Effector memory CD8-positive, alpha-beta T cell (primary cell): Measurements from ENCODE around the gene FAM174C.
"Not testable (repeated sequence)": the region's sequence is repeated elsewhere in the genome, so short reads cannot be mapped to it uniquely, and the experiment has no call there.

ENCODE experiments used
- ATAC-seq: fragments of 150-1000 bp; cut with Tn5 transposase; replicated peaks from 2 replicates; pipeline ENCODE4 v1.10.0; 2021; ENCODE audit warnings: mild to moderate bottlenecking, moderate library complexity
- DNase-seq, 3 experiments: peaks; one replicate each; pipeline ENCODE4 v3.0.0; 2021
- H3K27ac Mint-ChIP-seq, 2 donors: one replicate each; pipeline ENCODE4 v1.8.0; 2022; ENCODE audit warnings: mild to moderate bottlenecking in 2 of 2, mixed read lengths in 2 of 2, moderate library complexity in 2 of 2
- H3K27me3 Mint-ChIP-seq, 2 donors: one replicate each; pipeline ENCODE4 v1.8.0; 2022; ENCODE audit warnings: mixed read lengths in 2 of 2
- H3K36me3 Mint-ChIP-seq: one replicate; pipeline ENCODE4 v1.8.0; 2022; ENCODE audit warnings: mild to moderate bottlenecking, moderate library complexity, mixed read lengths; ENCODE audit not compliant: insufficient read depth
- H3K4me1 Mint-ChIP-seq, 2 donors: one replicate each; pipeline ENCODE4 v1.8.0; 2022; ENCODE audit warnings: low read depth in 2 of 2, mixed read lengths in 2 of 2
- H3K4me3 Mint-ChIP-seq, 2 donors: one replicate each; pipeline ENCODE4 v1.8.0; 2022; ENCODE audit warnings: mild to moderate bottlenecking in 2 of 2, mixed read lengths in 2 of 2, moderate library complexity in 2 of 2
- H3K9me3 Mint-ChIP-seq, 2 donors: one replicate each; pipeline ENCODE4 v1.8.0; 2022; ENCODE audit warnings: mixed read lengths in 2 of 2

FAM174C gene

GRCh38 chr19:1313695-1314613 lies 38.6 kb downstream of the FAM174C start:
- no peaks in the 10 kb centered on the region for H3K9me3 Mint-ChIP-seq
- H3K27ac Mint-ChIP-seq, result no peak overlapping the region
- no peak overlapping the region for H3K4me3 Mint-ChIP-seq
- peaks cover 15 to 22% of the 10 kb centered on the region in 2 donors for H3K27me3 Mint-ChIP-seq
- no peaks in the 10 kb centered on the region for H3K36me3 Mint-ChIP-seq
- H3K4me1 Mint-ChIP-seq, result no peaks in the 10 kb centered on the region
- no peak for DNase-seq
- ATAC-seq, result no peak

DNA sequence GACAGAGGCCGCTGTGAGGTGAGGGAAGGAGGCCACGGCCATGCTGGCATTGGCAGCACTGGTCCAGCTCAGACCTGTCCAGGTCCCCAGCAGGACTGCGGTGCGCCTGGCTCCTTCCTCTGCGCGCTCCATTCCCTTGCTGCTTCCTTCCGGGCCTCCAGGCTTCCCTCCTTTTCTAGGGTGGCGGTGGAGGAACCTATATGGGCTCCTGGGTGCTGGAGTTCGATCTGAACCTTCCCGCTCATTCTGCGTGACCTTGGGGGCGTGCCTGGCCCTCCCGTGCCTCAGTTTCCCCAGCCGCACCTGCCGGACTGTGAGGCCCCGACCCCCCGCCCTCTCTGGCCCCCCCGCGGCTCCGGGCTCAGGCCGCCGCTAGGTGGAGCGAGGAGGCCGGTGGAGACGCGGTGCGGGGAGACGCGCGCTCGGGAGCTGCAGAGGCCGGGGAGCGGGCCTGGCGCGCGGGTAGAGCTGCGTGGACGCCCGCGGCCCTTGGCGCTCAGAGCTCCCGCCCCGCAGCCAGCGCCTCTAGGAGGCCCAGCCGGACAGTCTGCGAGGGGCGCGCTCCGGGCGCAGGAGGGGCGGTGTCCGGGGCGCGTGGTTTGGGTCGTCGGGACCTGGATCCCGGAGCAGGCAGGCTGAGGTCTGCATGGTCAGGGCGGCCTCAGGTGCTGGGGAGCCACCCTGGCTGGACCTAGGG lies 40.3 kb downstream of the FAM174C start:
- Mint-ChIP-seq H3K4me3 (no peak overlapping the region), H3K27ac (no peak overlapping the region), H3K27me3 (peaks cover 15 to 34% of the 10 kb centered on the region in 2 donors), H3K9me3 (no peaks in the 10 kb centered on the region), H3K36me3 (no peaks in the 10 kb centered on the region), H3K4me1 (no peaks in the 10 kb centered on the region)
- DNase-seq (no peak), ATAC-seq (peak; percentile 35)

DNA sequence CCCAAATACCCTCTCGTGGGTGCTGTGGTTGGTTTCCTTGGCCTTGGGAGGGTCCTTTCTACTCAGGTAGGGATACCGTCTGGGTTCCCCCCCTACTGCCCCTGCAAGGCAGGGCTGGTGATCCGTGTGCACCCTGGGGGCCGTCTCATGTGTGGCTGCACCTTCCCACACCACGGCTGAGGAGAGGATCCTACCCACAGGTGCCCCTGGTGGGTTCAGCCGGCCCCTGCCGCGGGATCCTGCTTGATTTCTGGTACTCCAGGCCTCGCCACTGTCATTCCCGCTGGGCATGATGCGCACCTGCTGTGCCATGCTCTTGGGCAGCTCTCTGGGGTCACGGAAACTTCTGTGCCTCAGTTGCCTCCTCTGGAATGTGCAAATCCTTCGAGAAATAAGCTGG lies 41.1 kb downstream of the FAM174C start:
- Mint-ChIP-seq H3K27ac (no peak overlapping the region), H3K4me3 (no peak overlapping the region), H3K27me3 (peaks cover 19 to 40% of the 10 kb centered on the region in 2 donors), H3K36me3 (no peaks in the 10 kb centered on the region), H3K4me1 (no peaks in the 10 kb centered on the region), H3K9me3 (no peaks in the 10 kb centered on the region)
- ATAC-seq (no peak), DNase-seq (no peak)

- Mint-ChIP-seq H3K4me3 (no peak overlapping the region), H3K36me3 (no peaks in the 10 kb centered on the region), H3K27ac (no peak overlapping the region), H3K4me1 (no peaks in the 10 kb centered on the region), H3K9me3 (no peaks in the 10 kb centered on the region), H3K27me3 (peaks cover 28 to 50% of the 10 kb centered on the region in 2 donors)
- DNase-seq, result no peak
- ATAC-seq, result no peak
Observed at GRCh38 chr19:1317274-1318003, 42.1 kb downstream of the FAM174C start.

- ATAC-seq (no peak), DNase-seq (no peak)
- Mint-ChIP-seq H3K36me3 (no peaks in the 10 kb centered on the region), H3K27ac (no peak overlapping the region), H3K27me3 (peaks cover 42 to 64% of the 10 kb centered on the region in 2 donors), H3K4me3 (no peak overlapping the region), H3K9me3 (no peaks in the 10 kb centered on the region), H3K4me1 (no peaks in the 10 kb centered on the region)
Observed at GRCh38 chr19:1318678-1319471, 43.5 kb downstream of the FAM174C start.

- not testable (repeated sequence) for H3K36me3 Mint-ChIP-seq, H3K4me1 Mint-ChIP-seq, ATAC-seq, H3K27ac Mint-ChIP-seq, DNase-seq, H3K9me3 Mint-ChIP-seq, H3K4me3 Mint-ChIP-seq
- peaks cover 48 to 73% of the 10 kb centered on the region in 2 donors for H3K27me3 Mint-ChIP-seq
Observed at GRCh38 chr19:1320282-1320650, 44.9 kb downstream of the FAM174C start.

DNA sequence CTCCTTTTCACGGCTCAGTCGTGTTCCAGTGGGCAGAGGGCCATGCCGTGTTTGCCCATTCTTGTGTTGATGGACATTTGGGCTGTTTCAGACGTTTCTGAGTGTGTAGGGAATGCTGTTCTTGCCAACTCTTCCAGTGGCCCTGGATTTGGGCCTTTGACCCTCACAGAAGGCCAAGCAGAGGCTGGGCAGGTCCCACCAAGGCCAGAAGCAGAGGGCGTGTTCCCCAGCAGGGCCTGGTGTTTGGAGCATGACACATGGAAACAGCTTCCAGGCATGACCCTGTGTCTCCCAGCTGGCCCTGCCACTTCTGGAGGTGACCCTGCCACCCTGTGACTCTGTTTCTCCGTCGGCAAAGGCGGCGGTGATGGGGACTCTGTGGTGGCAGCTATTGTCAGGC lies 46.2 kb downstream of the FAM174C start:
- Mint-ChIP-seq H3K4me1 (no peaks in the 10 kb centered on the region), H3K27me3 (peaks cover 48 to 70% of the 10 kb centered on the region in 2 donors), H3K27ac (peak overlapping the region in 1 of 2 donors; percentile 41), H3K4me3 (no peak overlapping the region), H3K36me3 (no peaks in the 10 kb centered on the region), H3K9me3 (no peaks in the 10 kb centered on the region)
- ATAC-seq, result no peak
- no peak for DNase-seq

- peaks cover 42 to 62% of the 10 kb centered on the region in 2 donors for H3K27me3 Mint-ChIP-seq
- ATAC-seq (no peak), DNase-seq (no peak)
- no peaks in the 10 kb centered on the region for H3K4me1 Mint-ChIP-seq
- H3K36me3 Mint-ChIP-seq, result no peaks in the 10 kb centered on the region
- no peak overlapping the region for H3K27ac Mint-ChIP-seq
- H3K4me3 Mint-ChIP-seq, result no peak overlapping the region
- no peaks in the 10 kb centered on the region for H3K9me3 Mint-ChIP-seq
Observed at GRCh38 chr19:1322198-1322981, 47.1 kb downstream of the FAM174C start.

GRCh38 chr19:1324249-1324805 lies 49.0 kb downstream of the FAM174C start:
- Mint-ChIP-seq H3K4me1 (no peaks in the 10 kb centered on the region), H3K27ac (no peak overlapping the region), H3K4me3 (no peak overlapping the region), H3K9me3 (no peaks in the 10 kb centered on the region), H3K36me3 (no peaks in the 10 kb centered on the region), H3K27me3 (peaks cover 33 to 48% of the 10 kb centered on the region in 2 donors)
- DNase-seq (no peak), ATAC-seq (no peak)

GRCh38 chr19:1324806-1325567 lies 49.7 kb downstream of the FAM174C start:
- Mint-ChIP-seq H3K9me3 (no peaks in the 10 kb centered on the region), H3K4me3 (no peak overlapping the region), H3K27ac (no peak overlapping the region), H3K36me3 (no peaks in the 10 kb centered on the region), H3K4me1 (no peaks in the 10 kb centered on the region), H3K27me3 (peaks cover 33 to 41% of the 10 kb centered on the region in 2 donors)
- no peak for DNase-seq
- ATAC-seq, result peak; percentile 21

DNA sequence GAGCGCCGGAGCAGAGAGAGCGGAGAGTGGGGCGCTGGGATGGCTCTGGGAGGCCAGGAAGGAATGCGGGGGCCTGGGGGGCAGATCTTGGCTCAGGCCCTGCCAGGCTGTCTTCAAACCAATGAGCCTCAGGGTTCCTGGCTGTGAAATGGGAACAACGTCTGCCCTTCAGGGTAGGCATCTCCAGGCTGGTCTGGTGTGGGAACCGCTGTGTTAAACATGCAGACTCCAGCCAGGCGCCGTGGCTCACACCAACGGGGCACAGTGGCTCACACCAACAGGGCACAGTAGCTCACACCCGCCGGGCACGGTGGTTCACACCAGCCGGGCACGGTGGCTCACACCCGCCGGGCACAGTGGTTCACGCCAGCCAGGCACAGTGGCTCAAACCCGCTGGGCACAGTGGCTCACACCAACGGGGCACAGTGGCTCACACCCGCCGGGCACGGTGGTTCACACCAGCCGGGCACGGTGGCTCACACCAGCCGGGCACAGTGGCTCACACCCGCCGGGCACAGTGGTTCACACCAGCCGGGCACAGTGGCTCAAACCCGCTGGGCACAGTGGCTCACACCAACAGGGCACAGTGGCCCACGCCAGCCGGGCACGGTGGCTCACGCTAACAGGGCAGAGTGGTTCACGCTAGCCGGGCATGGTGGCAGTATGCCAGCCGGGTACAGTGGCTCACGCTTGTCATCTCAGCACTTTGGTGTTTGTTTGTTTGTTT lies 50.4 kb downstream of the FAM174C start:
- ATAC-seq, result no peak
- Mint-ChIP-seq H3K36me3 (no peaks in the 10 kb centered on the region), H3K4me1 (no peaks in the 10 kb centered on the region), H3K4me3 (no peak overlapping the region), H3K9me3 (no peaks in the 10 kb centered on the region), H3K27me3 (peaks cover 38 to 39% of the 10 kb centered on the region in 2 donors), H3K27ac (no peak overlapping the region)
- DNase-seq, result no peak
